Fibroblast of lung (primary cell): ENCODE results near the gene MT1B.

Experiments used
- EZH2 ChIP-seq: IDR thresholded peaks from 2 replicates; pipeline ENCODE4 v1.5.1; 2012; ENCODE audit warnings: low read length, control low read depth, mild to moderate bottlenecking; ENCODE audit errors: missing control alignments
- TF ChIP-seq, protein P1 (sequence below), 2 donors: IDR thresholded peaks in 1 of 2; conservative IDR thresholded peaks in 1 of 2; 1 replicate in 1 of 2; 2 replicates in 1 of 2; pipeline ENCODE4 v1.5.1; 2011 to 2012; ENCODE audit warnings: low read length in 2 of 2, control low read depth in 1 of 2, inconsistent platforms in 1 of 2, low read depth in 1 of 2, mild to moderate bottlenecking in 1 of 2

DNA sequence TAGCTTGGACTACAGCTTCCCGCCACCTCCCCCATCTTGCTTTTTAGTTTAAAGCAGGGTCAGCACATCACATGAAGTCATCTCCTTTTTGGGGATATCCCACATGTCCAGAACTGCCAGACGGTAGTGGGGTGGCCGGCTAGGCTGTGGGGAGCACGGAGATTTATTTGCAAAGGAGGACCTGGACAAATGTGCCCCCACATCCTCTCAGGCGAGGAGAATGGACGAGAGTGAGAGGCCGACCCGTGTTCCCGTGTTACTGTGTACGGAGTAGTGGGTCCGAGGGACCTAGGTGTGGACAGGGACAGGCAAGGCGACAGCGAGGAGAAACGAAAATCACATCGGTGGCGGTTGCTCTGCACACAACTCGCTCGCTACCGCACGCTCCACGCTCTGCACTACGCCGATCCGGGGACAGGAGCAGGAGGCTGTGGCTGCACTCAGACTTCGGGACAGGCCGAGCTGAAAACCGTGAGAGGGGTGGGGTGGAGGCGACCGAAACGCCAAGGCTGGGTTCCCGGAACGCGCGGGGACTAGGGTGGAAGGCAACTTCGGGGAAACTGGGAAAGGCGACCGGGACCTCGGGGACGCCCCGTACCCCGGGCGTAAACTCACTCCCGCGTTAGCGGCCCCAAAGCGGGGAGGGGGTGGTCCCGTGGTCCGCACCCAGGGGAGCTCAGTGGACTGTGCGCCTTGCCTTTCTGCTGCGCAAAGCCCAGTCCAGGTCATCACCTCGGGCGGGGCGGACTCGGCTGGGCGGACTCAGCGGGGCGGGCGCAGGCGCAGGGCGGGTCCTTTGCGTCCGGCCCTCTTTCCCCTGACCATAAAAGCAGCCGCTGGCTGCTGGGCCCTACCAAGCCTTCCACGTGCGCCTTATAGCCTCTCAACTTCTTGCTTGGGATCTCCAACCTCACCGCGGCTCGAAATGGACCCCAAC is 13.6 kb upstream of the MT1B start, which contains the start of gene MT1A:
- TF ChIP-seq, protein P1, sequence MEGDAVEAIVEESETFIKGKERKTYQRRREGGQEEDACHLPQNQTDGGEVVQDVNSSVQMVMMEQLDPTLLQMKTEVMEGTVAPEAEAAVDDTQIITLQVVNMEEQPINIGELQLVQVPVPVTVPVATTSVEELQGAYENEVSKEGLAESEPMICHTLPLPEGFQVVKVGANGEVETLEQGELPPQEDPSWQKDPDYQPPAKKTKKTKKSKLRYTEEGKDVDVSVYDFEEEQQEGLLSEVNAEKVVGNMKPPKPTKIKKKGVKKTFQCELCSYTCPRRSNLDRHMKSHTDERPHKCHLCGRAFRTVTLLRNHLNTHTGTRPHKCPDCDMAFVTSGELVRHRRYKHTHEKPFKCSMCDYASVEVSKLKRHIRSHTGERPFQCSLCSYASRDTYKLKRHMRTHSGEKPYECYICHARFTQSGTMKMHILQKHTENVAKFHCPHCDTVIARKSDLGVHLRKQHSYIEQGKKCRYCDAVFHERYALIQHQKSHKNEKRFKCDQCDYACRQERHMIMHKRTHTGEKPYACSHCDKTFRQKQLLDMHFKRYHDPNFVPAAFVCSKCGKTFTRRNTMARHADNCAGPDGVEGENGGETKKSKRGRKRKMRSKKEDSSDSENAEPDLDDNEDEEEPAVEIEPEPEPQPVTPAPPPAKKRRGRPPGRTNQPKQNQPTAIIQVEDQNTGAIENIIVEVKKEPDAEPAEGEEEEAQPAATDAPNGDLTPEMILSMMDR (conservative IDR thresholded peaks at IDR 0.05 in 1 of 2, IDR thresholded peaks at IDR 0.05 in 1 of 2; ENCODE audit: low read depth in 1 of 2, low read length in 2 of 2) = no peak
- no peak for TF ChIP-seq EZH2
